ENCODE measurements around the gene KIF4A.

KIF4A gene

DNA sequence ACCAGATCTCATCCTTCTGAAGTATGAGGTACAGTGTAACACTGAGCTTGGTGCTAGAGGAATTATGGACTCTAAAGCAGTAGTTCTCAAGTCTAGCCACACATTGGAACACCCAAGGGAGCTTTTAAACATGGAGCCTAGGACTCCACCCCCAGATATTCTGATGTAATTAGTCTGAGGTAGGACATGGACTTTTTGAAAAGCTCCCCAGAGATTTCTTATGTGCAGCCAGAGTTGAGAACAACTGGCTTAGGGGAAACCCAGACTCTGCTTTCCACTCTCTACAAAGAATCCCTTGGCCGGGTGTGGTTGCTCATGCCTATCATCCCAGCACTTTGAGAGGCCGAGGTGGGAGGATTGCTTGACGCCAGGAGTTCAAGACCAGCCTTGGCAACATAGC is 121.6 kb downstream of the KIF4A start:
- TF ChIP-seq GABPA (IDR thresholded peaks at IDR 0.05; ENCODE audit: low read depth) (no peak), POLR2AphosphoS5 (IDR thresholded peaks at IDR 0.05; ENCODE audit: low read depth) (no peak), SPI1 (IDR thresholded peaks at IDR 0.05; ENCODE audit: borderline replicate concordance, low read depth) (no peak)
- TF ChIP-seq, protein P1, sequence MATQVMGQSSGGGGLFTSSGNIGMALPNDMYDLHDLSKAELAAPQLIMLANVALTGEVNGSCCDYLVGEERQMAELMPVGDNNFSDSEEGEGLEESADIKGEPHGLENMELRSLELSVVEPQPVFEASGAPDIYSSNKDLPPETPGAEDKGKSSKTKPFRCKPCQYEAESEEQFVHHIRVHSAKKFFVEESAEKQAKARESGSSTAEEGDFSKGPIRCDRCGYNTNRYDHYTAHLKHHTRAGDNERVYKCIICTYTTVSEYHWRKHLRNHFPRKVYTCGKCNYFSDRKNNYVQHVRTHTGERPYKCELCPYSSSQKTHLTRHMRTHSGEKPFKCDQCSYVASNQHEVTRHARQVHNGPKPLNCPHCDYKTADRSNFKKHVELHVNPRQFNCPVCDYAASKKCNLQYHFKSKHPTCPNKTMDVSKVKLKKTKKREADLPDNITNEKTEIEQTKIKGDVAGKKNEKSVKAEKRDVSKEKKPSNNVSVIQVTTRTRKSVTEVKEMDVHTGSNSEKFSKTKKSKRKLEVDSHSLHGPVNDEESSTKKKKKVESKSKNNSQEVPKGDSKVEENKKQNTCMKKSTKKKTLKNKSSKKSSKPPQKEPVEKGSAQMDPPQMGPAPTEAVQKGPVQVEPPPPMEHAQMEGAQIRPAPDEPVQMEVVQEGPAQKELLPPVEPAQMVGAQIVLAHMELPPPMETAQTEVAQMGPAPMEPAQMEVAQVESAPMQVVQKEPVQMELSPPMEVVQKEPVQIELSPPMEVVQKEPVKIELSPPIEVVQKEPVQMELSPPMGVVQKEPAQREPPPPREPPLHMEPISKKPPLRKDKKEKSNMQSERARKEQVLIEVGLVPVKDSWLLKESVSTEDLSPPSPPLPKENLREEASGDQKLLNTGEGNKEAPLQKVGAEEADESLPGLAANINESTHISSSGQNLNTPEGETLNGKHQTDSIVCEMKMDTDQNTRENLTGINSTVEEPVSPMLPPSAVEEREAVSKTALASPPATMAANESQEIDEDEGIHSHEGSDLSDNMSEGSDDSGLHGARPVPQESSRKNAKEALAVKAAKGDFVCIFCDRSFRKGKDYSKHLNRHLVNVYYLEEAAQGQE (IDR thresholded peaks at IDR 0.05; ENCODE audit: insufficient replicate concordance, low read depth) = no peak
- TF ChIP-seq, protein P2, sequence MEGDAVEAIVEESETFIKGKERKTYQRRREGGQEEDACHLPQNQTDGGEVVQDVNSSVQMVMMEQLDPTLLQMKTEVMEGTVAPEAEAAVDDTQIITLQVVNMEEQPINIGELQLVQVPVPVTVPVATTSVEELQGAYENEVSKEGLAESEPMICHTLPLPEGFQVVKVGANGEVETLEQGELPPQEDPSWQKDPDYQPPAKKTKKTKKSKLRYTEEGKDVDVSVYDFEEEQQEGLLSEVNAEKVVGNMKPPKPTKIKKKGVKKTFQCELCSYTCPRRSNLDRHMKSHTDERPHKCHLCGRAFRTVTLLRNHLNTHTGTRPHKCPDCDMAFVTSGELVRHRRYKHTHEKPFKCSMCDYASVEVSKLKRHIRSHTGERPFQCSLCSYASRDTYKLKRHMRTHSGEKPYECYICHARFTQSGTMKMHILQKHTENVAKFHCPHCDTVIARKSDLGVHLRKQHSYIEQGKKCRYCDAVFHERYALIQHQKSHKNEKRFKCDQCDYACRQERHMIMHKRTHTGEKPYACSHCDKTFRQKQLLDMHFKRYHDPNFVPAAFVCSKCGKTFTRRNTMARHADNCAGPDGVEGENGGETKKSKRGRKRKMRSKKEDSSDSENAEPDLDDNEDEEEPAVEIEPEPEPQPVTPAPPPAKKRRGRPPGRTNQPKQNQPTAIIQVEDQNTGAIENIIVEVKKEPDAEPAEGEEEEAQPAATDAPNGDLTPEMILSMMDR (IDR thresholded peaks at IDR 0.05; ENCODE audit: insufficient read depth, low read length) = no peak
- Histone ChIP-seq H3K27me3 (ENCODE audit: insufficient read depth, poor library complexity, severe bottlenecking) (no peaks in the 10 kb centered on the region), H3K4me3 (replicated peaks; ENCODE audit: insufficient read depth, low read length) (no peak overlapping the region), H3K27ac (replicated peaks) (no peak overlapping the region)
- DNase-seq (ENCODE audit: low read depth in 1 of 2, low spot score in 1 of 2) = no peak

- no peak overlapping the region for H3K4me3 ChIP-seq (replicated peaks; ENCODE audit: insufficient read depth, low read length)
- DNase-seq (ENCODE audit: low read depth in 1 of 2, low spot score in 1 of 2) = no peak
- no peak overlapping the region for H3K27ac ChIP-seq (replicated peaks)
- TF ChIP-seq, protein P1 (IDR thresholded peaks at IDR 0.05; ENCODE audit: insufficient replicate concordance, low read depth) = no peak
- TF ChIP-seq SPI1 (IDR thresholded peaks at IDR 0.05; ENCODE audit: borderline replicate concordance, low read depth) (no peak), POLR2AphosphoS5 (IDR thresholded peaks at IDR 0.05; ENCODE audit: low read depth) (no peak), GABPA (IDR thresholded peaks at IDR 0.05; ENCODE audit: low read depth) (no peak)
- TF ChIP-seq, protein P2 (IDR thresholded peaks at IDR 0.05; ENCODE audit: insufficient read depth, low read length) = no peak
- H3K27me3 ChIP-seq (ENCODE audit: insufficient read depth, poor library complexity, severe bottlenecking) = no peaks in the 10 kb centered on the region
Observed at GRCh38 chrX:70421618-70422017, 131.7 kb downstream of the KIF4A start.

DNA sequence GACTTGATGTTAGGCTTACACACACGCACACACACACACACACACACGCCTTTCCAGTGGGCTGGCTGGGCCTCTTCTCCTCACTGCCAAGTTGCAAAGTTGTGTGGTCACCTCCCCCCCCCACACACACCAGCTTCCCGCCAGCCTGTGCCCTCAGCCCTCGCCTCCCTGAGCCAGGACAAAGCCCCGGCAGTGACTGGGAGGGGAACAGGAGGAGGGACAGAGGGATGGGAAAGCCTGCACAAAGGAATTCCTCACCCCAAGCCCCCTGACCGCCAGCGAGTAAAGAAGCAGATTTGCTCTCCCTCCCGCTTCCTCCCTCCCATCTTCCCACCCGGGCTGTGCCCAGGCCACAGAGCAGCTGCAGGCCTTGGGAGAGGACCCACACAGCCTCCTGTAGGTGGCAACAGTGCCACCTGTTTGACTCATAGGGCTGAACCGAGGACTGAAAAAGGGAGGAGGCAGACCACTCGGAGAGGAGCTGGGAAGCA is 133.0 kb downstream of the KIF4A start, which contains the start of gene GDPD2:
GDPD2 (plus strand) TSS at position 464 of the 491 bp plus-strand sequence. CDS start 1,671 bp downstream, outside the sequence.
- H3K27ac ChIP-seq (replicated peaks) = no peak within 1 kb of the TSS
- no peak within 1 kb of the TSS for H3K4me3 ChIP-seq (replicated peaks; ENCODE audit: insufficient read depth, low read length)
- peak in 1 of 2 experiments; percentile 9 for DNase-seq (ENCODE audit: low read depth in 1 of 2, low spot score in 1 of 2)
- no peak for TF ChIP-seq SPI1 (IDR thresholded peaks at IDR 0.05; ENCODE audit: borderline replicate concordance, low read depth)
- no peak for TF ChIP-seq POLR2AphosphoS5 (IDR thresholded peaks at IDR 0.05; ENCODE audit: low read depth)
- TF ChIP-seq, protein P2 (IDR thresholded peaks at IDR 0.05; ENCODE audit: insufficient read depth, low read length) = no peak
- TF ChIP-seq, protein P1 (IDR thresholded peaks at IDR 0.05; ENCODE audit: insufficient replicate concordance, low read depth) = no peak
- no peak for TF ChIP-seq GABPA (IDR thresholded peaks at IDR 0.05; ENCODE audit: low read depth)
- no peaks in the 10 kb centered on the region for H3K27me3 ChIP-seq (ENCODE audit: insufficient read depth, poor library complexity, severe bottlenecking)
